Stimulated activated CD4-positive, alpha-beta T cell treated with anti-CD3 and anti-CD28 coated beads, Interleukin-4, amount 100 ng/mL, for 4 hours (primary cell): ENCODE data around the gene INPP5D.
"Not testable (repeated sequence)": the region's sequence is repeated elsewhere in the genome, so short reads cannot be mapped to it uniquely, and the experiment has no call there.

Source experiments
- DNase-seq, 2 experiments: peaks; one replicate each; pipeline ENCODE4 v3.0.0-alpha.2; 2020

Gene INPP5D

GRCh38 chr2:233147829-233148167 lies 87.7 kb downstream of the INPP5D start:
- DNase-seq: no peak

GRCh38 chr2:233148354-233148753 lies 88.2 kb downstream of the INPP5D start:
- no peak for DNase-seq

- DNase-seq: no peak
Measured at GRCh38 chr2:233152541-233152940, 92.4 kb downstream of the INPP5D start.

DNA sequence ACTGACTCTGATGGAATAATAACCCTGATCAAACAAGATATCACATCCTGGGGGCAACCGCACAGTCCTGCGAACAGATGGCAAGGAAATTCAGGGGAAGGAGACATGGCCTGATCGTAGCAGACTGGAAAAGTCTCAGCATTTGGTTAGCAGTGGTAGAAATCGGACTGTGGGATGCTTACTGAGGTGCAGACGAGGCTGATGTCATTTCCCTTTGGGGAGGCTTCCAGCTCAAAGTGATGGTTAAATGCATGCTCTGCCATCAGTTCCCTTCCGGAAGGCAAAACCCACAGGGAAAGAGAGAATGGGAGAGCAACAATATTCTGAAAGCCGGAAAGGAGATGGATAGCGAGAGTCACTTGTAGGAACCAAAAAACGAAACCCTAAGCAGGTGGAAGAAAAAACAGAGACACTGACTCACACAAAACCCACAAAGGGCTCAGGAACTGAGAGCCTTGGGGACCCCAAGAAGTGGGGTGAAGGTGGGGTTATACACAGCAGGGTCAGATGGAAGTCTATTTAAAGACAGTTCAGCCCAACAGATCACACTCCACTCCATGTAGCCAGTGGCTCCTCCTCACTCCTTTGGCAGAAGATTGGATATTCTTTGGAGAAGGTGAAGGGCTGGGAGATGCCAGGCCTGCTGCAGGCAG lies 93.1 kb downstream of the INPP5D start:
- DNase-seq: no peak

- no peak for DNase-seq
Measured at GRCh38 chr2:233156001-233156400, 95.9 kb downstream of the INPP5D start.

- not testable (repeated sequence) for DNase-seq
Measured at GRCh38 chr2:233156461-233156860, 96.3 kb downstream of the INPP5D start.

- no peak for DNase-seq
Measured at GRCh38 chr2:233161730-233162129, 101.6 kb downstream of the INPP5D start.

DNA sequence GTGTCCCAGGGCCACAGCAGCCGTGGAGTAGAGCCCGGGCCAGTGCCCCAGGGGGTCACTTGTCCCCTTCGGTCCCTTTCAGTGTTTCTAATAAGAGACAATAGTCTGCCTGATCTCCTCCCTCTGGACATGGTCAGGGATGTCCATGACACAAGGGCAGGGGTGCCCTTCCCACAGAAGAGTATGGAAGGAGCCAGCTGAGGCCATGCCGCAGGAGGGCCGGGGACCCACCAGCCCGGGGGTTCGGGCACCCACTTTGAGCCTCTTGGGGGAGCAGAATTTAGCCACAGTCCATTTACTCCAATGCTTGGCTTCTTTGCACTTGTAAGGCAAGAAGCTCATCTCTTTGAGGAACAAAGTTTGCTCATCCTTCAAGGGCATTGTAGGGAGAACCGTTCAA lies 102.6 kb downstream of the INPP5D start:
- DNase-seq: no peak

GRCh38 chr2:233163486-233164103 lies 103.5 kb downstream of the INPP5D start:
- no peak for DNase-seq

GRCh38 chr2:233164128-233164635 lies 104.0 kb downstream of the INPP5D start:
- DNase-seq: no peak

GRCh38 chr2:233164967-233165366 lies 104.8 kb downstream of the INPP5D start:
- DNase-seq: no peak

DNA sequence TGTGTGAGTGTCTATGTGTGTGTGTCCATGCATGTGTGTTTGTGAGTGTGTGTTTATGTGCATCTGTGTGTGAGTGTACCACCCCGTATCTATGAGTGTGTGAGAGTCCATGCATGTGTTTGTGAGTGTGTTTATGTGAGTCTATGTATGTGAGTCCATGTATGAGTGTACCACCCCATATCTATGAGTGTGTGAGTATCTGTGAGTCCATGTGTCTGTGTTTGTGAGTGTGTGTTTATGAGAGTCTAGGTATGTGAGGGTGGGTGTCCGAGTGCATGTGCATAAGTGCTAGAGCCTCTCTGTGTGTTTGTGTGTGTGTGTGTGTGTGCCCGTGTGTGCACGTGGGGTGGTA lies 105.4 kb downstream of the INPP5D start:
- DNase-seq: no peak

GRCh38 chr2:233165895-233166661 lies 105.9 kb downstream of the INPP5D start:
- no peak for DNase-seq

- no peak for DNase-seq
Measured at GRCh38 chr2:233168445-233168844, 108.3 kb downstream of the INPP5D start.

GRCh38 chr2:233168919-233169318 lies 108.8 kb downstream of the INPP5D start:
- no peak for DNase-seq

DNA sequence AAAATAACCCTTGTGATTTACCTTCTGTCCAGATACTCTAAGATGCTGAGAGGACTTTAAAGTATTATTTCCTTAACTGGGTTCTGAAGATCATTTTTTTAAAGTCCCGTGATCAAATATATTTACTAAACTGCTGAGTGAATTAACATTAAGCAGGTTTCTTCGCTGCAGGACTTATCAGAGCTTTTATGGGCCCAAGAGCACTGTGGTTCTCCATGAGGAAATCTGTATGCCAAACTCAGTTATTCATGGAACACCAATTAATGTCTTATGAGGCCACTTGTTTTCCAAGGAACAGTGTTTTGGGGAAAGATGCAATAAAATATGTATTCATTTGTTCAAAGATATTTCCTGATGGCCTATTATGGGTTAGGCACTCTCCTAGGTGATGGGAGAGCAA lies 111.2 kb downstream of the INPP5D start:
- DNase-seq: no peak

GRCh38 chr2:233173115-233173514 lies 113.0 kb downstream of the INPP5D start:
- DNase-seq: no peak

GRCh38 chr2:233174137-233174536 lies 114.0 kb downstream of the INPP5D start:
- no peak for DNase-seq

GRCh38 chr2:233178994-233179847 lies 119.1 kb downstream of the INPP5D start:
- no peak for DNase-seq

- DNase-seq: no peak
Measured at GRCh38 chr2:233179848-233180366, 119.8 kb downstream of the INPP5D start.

GRCh38 chr2:233183869-233184418 lies 123.8 kb downstream of the INPP5D start:
- no peak for DNase-seq

DNA sequence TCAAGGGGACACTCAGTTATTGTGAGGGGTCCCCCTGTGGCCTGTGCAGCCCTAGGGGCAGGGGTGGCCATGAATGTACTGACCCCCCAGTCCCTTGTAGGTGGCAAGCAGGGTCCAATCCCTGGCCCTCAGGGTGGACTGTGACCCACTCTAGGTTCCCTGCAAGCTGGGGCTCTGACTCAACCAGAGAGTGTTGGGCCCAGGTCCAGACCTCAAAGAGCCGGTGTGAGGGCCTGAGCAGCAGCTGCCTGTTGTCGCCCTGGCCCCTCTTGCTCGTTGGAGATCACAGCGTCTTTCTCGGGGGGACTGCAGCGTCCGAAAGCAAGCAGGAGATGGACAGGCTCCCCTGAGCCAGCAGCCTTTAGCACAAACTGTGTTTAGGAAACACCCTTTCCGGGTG lies 124.5 kb downstream of the INPP5D start:
- no peak for DNase-seq

DNA sequence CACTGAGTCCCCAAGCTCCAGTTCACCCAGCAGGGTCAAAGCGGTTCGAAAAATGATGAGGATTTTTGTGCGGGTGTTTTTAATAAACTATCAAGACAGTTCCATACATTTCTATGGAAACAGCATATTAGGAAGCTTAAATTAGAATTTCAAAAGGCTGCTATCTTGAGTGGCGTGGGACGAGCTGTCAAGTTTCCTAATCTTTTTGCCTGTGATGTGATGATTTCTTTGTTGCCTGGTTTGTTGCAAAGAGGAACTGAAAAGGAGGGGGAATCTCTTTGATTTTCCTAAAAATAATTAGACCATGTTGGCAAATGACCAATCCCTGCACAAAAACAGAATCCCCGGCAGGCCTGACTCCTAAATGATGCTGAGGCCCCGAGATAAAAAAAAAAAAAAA lies 125.2 kb downstream of the INPP5D start:
- DNase-seq: no peak
